GM12878 (cell line): ENCODE data around the gene CDHR2.

ENCODE experiments used
- POLR2AphosphoS5 ChIP-seq: IDR thresholded peaks from 2 replicates; pipeline ENCODE4 v1.6.1; 2011; ENCODE audit warnings: mild to moderate bottlenecking, low read length, inconsistent platforms
- ZBTB33 ChIP-seq: fragments of 450-650 bp; IDR thresholded peaks from 2 replicates; pipeline ENCODE4 v1.6.1; 2017; ENCODE audit warnings: mild to moderate bottlenecking

DNA sequence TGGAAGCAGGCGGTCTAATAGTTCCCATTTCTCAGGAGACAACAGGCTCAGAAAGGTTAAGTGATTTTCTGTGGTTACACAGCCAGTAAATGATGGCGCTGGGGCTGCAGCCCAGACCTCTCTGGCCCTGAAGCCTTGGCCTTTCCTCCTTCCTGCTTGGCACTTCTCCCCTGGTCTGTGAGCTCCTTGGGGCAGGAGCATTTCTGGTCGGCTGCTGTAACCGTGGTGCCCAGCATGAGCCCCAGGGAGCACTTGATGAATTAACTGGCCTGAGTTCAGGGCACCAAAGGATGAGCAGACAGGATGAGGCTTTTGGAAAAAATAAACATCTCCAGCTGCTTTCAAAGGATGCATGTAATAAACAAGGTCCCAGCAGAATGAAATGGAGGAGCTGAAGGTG is 30.2 kb downstream of the CDHR2 start:
- TF ChIP-seq POLR2AphosphoS5 (no peak), ZBTB33 (no peak)
